ENCODE data around the gene AMD1. TPM values are rescaled to one million over a fixed set of nuclear protein-coding genes. Genes with fewer than 3 reads are reported as not detected.
A peak's percentile ranks its signal among the peaks of the same experiment; 100 is the strongest.

AMD1 gene
- total and polyA plus RNA-seq, 9 of the 15 experiments (the other 6 are each of a cell fraction or from before 2014, with no cell fraction given) = 60.0 to 151 (median 85.6) TPM

- no peak for TF ChIP-seq KDM1A (IDR thresholded peaks at IDR 0.05)
- TF ChIP-seq ZNF277 (CRISPR knock-in tag; IDR thresholded peaks at IDR 0.05; ENCODE audit: borderline replicate concordance) = no peak
- no peak for TF ChIP-seq SRSF9 (IDR thresholded peaks at IDR 0.05; ENCODE audit: borderline replicate concordance, low read depth, low read length)
- no peak; the same call in 1 of the 2 replicates for TF ChIP-seq NR2C2 (CRISPR knock-in tag; IDR thresholded peaks at IDR 0.05)
- TF ChIP-seq NR2C2 (tag; IDR thresholded peaks at IDR 0.05) = peak; percentile 52; the same call in 1 of the 2 replicates
- TF ChIP-seq EP400 (IDR thresholded peaks at IDR 0.05) = peak; percentile 73
- no peak for TF ChIP-seq ARID3A (IDR thresholded peaks at IDR 0.05; ENCODE audit: borderline replicate concordance, low read depth, low read length)
- no peak for TF ChIP-seq HDAC3 (IDR thresholded peaks at IDR 0.05; ENCODE audit: borderline replicate concordance, partially characterized antibody)
- TF ChIP-seq RHOXF2B (CRISPR knock-in tag; conservative IDR thresholded peaks at IDR 0.05) = no peak
- TF ChIP-seq SNAPC5 (CRISPR knock-in tag; IDR thresholded peaks at IDR 0.05) = no peak
- peak; percentile 70 to 75 for TF ChIP-seq NRF1 (conservative IDR thresholded peaks at IDR 0.05 in 1 of 2, IDR thresholded peaks at IDR 0.05 in 1 of 2)
- TF ChIP-seq TOE1 (IDR thresholded peaks at IDR 0.05; ENCODE audit: borderline replicate concordance) = no peak
- TF ChIP-seq TOE1 (CRISPR knock-in tag; IDR thresholded peaks at IDR 0.05; ENCODE audit: borderline replicate concordance, low read depth) = no peak
- TF ChIP-seq CUX1 (CRISPR knock-in tag; IDR thresholded peaks at IDR 0.05) = 0 out of 2 replicates have a peak, but pooled peaks have one; percentile 50
- TF ChIP-seq RAD51 (IDR thresholded peaks at IDR 0.05; ENCODE audit: borderline replicate concordance, low read depth) = no peak
- TF ChIP-seq ZSCAN32 (CRISPR knock-in tag; IDR thresholded peaks at IDR 0.05) = 0 out of 2 replicates have a peak, but pooled peaks have one; percentile 35
- no peak for TF ChIP-seq CBFB (CRISPR knock-in tag; IDR thresholded peaks at IDR 0.05)
- TF ChIP-seq ZNF316 (IDR thresholded peaks at IDR 0.05) = peak; percentile 27; the same call in 1 of the 2 replicates
- TF ChIP-seq MBD2 (IDR thresholded peaks at IDR 0.05; ENCODE audit: borderline replicate concordance, low read depth) = peak; percentile 90
Observed at GRCh38 chr6:110873981-110874879, at the start of gene AMD1 (continued).
